Measurements from ENCODE around the gene CBY1.

- TF ChIP-seq POLR2AphosphoS2 (IDR thresholded peaks at IDR 0.05; ENCODE audit: low read length) (no peak), SNAPC5 (CRISPR knock-in tag; IDR thresholded peaks at IDR 0.05) (no peak), JUN (IDR thresholded peaks at IDR 0.05; ENCODE audit: borderline replicate concordance, low read depth, low read length) (no peak), JUN (CRISPR knock-in tag; IDR thresholded peaks at IDR 0.05; ENCODE audit: borderline replicate concordance) (no peak), TCF7L2 (IDR thresholded peaks at IDR 0.05; ENCODE audit: low read depth, low read length) (no peak), MTA1 (IDR thresholded peaks at IDR 0.05; ENCODE audit: borderline replicate concordance) (no peak)
- TF ChIP-seq, protein P1, sequence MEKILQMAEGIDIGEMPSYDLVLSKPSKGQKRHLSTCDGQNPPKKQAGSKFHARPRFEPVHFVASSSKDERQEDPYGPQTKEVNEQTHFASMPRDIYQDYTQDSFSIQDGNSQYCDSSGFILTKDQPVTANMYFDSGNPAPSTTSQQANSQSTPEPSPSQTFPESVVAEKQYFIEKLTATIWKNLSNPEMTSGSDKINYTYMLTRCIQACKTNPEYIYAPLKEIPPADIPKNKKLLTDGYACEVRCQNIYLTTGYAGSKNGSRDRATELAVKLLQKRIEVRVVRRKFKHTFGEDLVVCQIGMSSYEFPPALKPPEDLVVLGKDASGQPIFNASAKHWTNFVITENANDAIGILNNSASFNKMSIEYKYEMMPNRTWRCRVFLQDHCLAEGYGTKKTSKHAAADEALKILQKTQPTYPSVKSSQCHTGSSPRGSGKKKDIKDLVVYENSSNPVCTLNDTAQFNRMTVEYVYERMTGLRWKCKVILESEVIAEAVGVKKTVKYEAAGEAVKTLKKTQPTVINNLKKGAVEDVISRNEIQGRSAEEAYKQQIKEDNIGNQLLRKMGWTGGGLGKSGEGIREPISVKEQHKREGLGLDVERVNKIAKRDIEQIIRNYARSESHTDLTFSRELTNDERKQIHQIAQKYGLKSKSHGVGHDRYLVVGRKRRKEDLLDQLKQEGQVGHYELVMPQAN (IDR thresholded peaks at IDR 0.05; ENCODE audit: borderline replicate concordance) = no peak
Observed at GRCh38 chr22:38638216-38638615, 18.2 kb upstream of the CBY1 start.
